Measurements from ENCODE around the gene RFTN1. TPM values are rescaled to one million over a fixed set of nuclear protein-coding genes. Genes with fewer than 3 reads are reported as not detected.

RFTN1 gene
- total RNA-seq, 1 experiment from 2014 or later: 21.3 TPM

- DNase-seq (ENCODE audit: low spot score): no peak
- in situ Hi-C loops (cut with HindIII; ENCODE audit: low sequenced_read_pairs): no loop called here
These were observed 226.6 kb downstream of the RFTN1 start for GRCh38 chr3:16286751-16287543.

- DNase-seq (ENCODE audit: low spot score): no peak
- in situ Hi-C loops (cut with HindIII; ENCODE audit: low sequenced_read_pairs): no loop called here
These were observed 227.3 kb downstream of the RFTN1 start for GRCh38 chr3:16286161-16286560.

- DNase-seq (ENCODE audit: low spot score): no peak
- in situ Hi-C loops (cut with HindIII; ENCODE audit: low sequenced_read_pairs): no loop called here
These were observed 228.9 kb downstream of the RFTN1 start for GRCh38 chr3:16284633-16285032.

GRCh38 chr3:16280671-16281070, 232.8 kb downstream of the RFTN1 start:
- in situ Hi-C loops (cut with HindIII; ENCODE audit: low sequenced_read_pairs): no loop called here

GRCh38 chr3:16279010-16279801, 234.3 kb downstream of the RFTN1 start:
- in situ Hi-C loops (cut with HindIII; ENCODE audit: low sequenced_read_pairs): no loop called here
- DNase-seq (ENCODE audit: low spot score): no peak

More at GRCh38 chr3:16280671-16281070, 232.8 kb downstream of the RFTN1 start:
- no peak for DNase-seq (ENCODE audit: low spot score)

GRCh38 chr3:16277471-16277870, 236.0 kb downstream of the RFTN1 start:
- in situ Hi-C loops (cut with HindIII; ENCODE audit: low sequenced_read_pairs): no loop called here
- DNase-seq (ENCODE audit: low spot score): no peak

- no peak for DNase-seq (ENCODE audit: low spot score)
- in situ Hi-C loops (cut with HindIII; ENCODE audit: low sequenced_read_pairs): no loop called here
These were observed 239.6 kb downstream of the RFTN1 start for GRCh38 chr3:16273867-16274266.

- in situ Hi-C loops (cut with HindIII; ENCODE audit: low sequenced_read_pairs): no loop called here
- DNase-seq (ENCODE audit: low spot score): no peak
These were observed 240.9 kb downstream of the RFTN1 start for GRCh38 chr3:16272588-16272987.

GRCh38 chr3:16270855-16271254, 242.6 kb downstream of the RFTN1 start:
- DNase-seq (ENCODE audit: low spot score): no peak
- in situ Hi-C loops (cut with HindIII; ENCODE audit: low sequenced_read_pairs): no loop called here

GRCh38 chr3:16266714-16267113, 246.8 kb downstream of the RFTN1 start:
- in situ Hi-C loops (cut with HindIII; ENCODE audit: low sequenced_read_pairs): no loop called here
- DNase-seq (ENCODE audit: low spot score): no peak

Other genes starting within 250 kb of the RFTN1 start
- gene DPH3, start 248.8 kb downstream of the RFTN1 start, total RNA-seq (2014; rRNA removed; shearing (Covaris generic)): 14.2 and 16.5 TPM in 2 replicates
- gene OXNAD1, start 248.5 kb downstream of the RFTN1 start, total RNA-seq (2014; rRNA removed; shearing (Covaris generic)): 10.8 and 14.8 TPM in 2 replicates
- gene DAZL, start 91.7 kb upstream of the RFTN1 start, total RNA-seq (2014; rRNA removed; shearing (Covaris generic)): not detected in 2 replicates